ENCODE measurements around the gene ATP6V1B1. TPM values are rescaled to one million over a fixed set of nuclear protein-coding genes. Genes with fewer than 3 reads are reported as not detected.
"Not testable (repeated sequence)": the region's sequence is repeated elsewhere in the genome, so short reads cannot be mapped to it uniquely, and the experiment has no call there.

Gene ATP6V1B1
- total RNA-seq, 2 donors from 2014 or later = 0.11 TPM; not detected in 1

- peaks cover 0 to 20% of the 10 kb centered on the region in 2 donors for H3K36me3 Mint-ChIP-seq
- H3K27ac Mint-ChIP-seq = peak overlapping the region; percentile 1 to 70
- DNase-seq (ENCODE audit: low spot score in 2 of 2) (peak in 1 of 2 donors; percentile 13), ATAC-seq (no peak)
- H3K9me3 Mint-ChIP-seq = no peaks in the 10 kb centered on the region
These were observed 50.3 kb downstream of the ATP6V1B1 start for GRCh38 chr2:70985956-70986355.

GRCh38 chr2:70986499-70987189 lies 50.9 kb downstream of the ATP6V1B1 start:
- Mint-ChIP-seq H3K27ac (peak overlapping the region; percentile 17 to 70), H3K36me3 (peaks cover 0 to 20% of the 10 kb centered on the region in 2 donors), H3K9me3 (no peaks in the 10 kb centered on the region)
- ATAC-seq (no peak), DNase-seq (ENCODE audit: low spot score in 2 of 2) (peak in 1 of 2 donors; percentile 21)

GRCh38 chr2:70987386-70987785 lies 51.7 kb downstream of the ATP6V1B1 start:
- DNase-seq (ENCODE audit: low spot score in 2 of 2) = peak in 1 of 2 donors; percentile 4
- ATAC-seq = no peak
- H3K27ac Mint-ChIP-seq = peak overlapping the region in 1 of 2 donors; percentile 40

GRCh38 chr2:70988151-70988550 lies 52.5 kb downstream of the ATP6V1B1 start:
- no peak for ATAC-seq

More at GRCh38 chr2:70987386-70987785, 51.7 kb downstream of the ATP6V1B1 start:
- H3K9me3 Mint-ChIP-seq = no peaks in the 10 kb centered on the region
- peaks cover 0 to 20% of the 10 kb centered on the region in 2 donors for H3K36me3 Mint-ChIP-seq

GRCh38 chr2:70988726-70989648 lies 53.3 kb downstream of the ATP6V1B1 start:
- peak in 1 of 2 donors; percentile 47 for DNase-seq (ENCODE audit: low spot score in 2 of 2)
- no peak for ATAC-seq
- Mint-ChIP-seq H3K36me3 (peaks cover 4 to 24% of the 10 kb centered on the region in 2 donors), H3K9me3 (no peaks in the 10 kb centered on the region), H3K27ac (no peak overlapping the region)

More at GRCh38 chr2:70988151-70988550, 52.5 kb downstream of the ATP6V1B1 start:
- peak in 1 of 2 donors; percentile 47 for DNase-seq (ENCODE audit: low spot score in 2 of 2)
- Mint-ChIP-seq H3K27ac (no peak overlapping the region), H3K36me3 (peaks cover 0 to 20% of the 10 kb centered on the region in 2 donors), H3K9me3 (no peaks in the 10 kb centered on the region)

- peak in 1 of 2 donors; percentile 42 for DNase-seq (ENCODE audit: low spot score in 2 of 2)
- Mint-ChIP-seq H3K27ac (no peak overlapping the region), H3K9me3 (no peaks in the 10 kb centered on the region), H3K36me3 (peaks cover 6 to 27% of the 10 kb centered on the region in 2 donors)
- ATAC-seq = no peak
These were observed 54.5 kb downstream of the ATP6V1B1 start for GRCh38 chr2:70990216-70990615.

- peaks cover 6 to 20% of the 10 kb centered on the region in 2 donors for H3K36me3 Mint-ChIP-seq
These were observed 55.4 kb downstream of the ATP6V1B1 start for GRCh38 chr2:70991142-70991541.

GRCh38 chr2:70991742-70992141 lies 56.0 kb downstream of the ATP6V1B1 start:
- peak overlapping the region in 1 of 2 donors; percentile 90 for H3K27ac Mint-ChIP-seq
- DNase-seq (ENCODE audit: low spot score in 2 of 2) (peak in 1 of 2 donors; percentile 40), ATAC-seq (no peak)
- H3K9me3 Mint-ChIP-seq = no peaks in the 10 kb centered on the region
- H3K36me3 Mint-ChIP-seq = peaks cover 6 to 14% of the 10 kb centered on the region in 2 donors

More at GRCh38 chr2:70991142-70991541, 55.4 kb downstream of the ATP6V1B1 start:
- ATAC-seq = no peak
- DNase-seq (ENCODE audit: low spot score in 2 of 2) = peak in 1 of 2 donors; percentile 25
- H3K27ac Mint-ChIP-seq = peak overlapping the region in 1 of 2 donors; percentile 90
- H3K9me3 Mint-ChIP-seq = no peaks in the 10 kb centered on the region

- ATAC-seq (no peak), DNase-seq (ENCODE audit: low spot score in 2 of 2) (peak in 1 of 2 donors; percentile 43)
- Mint-ChIP-seq H3K9me3 (no peaks in the 10 kb centered on the region), H3K36me3 (peaks cover 6 to 14% of the 10 kb centered on the region in 2 donors), H3K27ac (peak overlapping the region; percentile 90 to 97)
These were observed 57.5 kb downstream of the ATP6V1B1 start for GRCh38 chr2:70992945-70993853.

GRCh38 chr2:70994009-70994698 lies 58.5 kb downstream of the ATP6V1B1 start:
- peak overlapping the region; percentile 90 to 97 for H3K27ac Mint-ChIP-seq
- peaks cover 6 to 7% of the 10 kb centered on the region in 2 donors for H3K36me3 Mint-ChIP-seq
- H3K9me3 Mint-ChIP-seq = no peaks in the 10 kb centered on the region
- ATAC-seq (peak; percentile 36 to 76), DNase-seq (ENCODE audit: low spot score in 2 of 2) (peak; percentile 49 to 83)

- DNase-seq (ENCODE audit: low spot score in 2 of 2) (peak; percentile 89 to 95), ATAC-seq (peak; percentile 93 to 97)
- H3K36me3 Mint-ChIP-seq = peaks cover 6 to 7% of the 10 kb centered on the region in 2 donors
- peak within 1 kb of the TSS; percentile 90 to 97 for H3K27ac Mint-ChIP-seq
- H3K9me3 Mint-ChIP-seq = no peaks in the 10 kb centered on the region
These were observed 59.2 kb downstream of the ATP6V1B1 start, which contains the start of gene TEX261 for GRCh38 chr2:70994699-70995425. Gene TEX261 (minus strand): TSS chr2:70994873. CDS start chr2:70994757, 116 bp downstream.

GRCh38 chr2:70995426-70995729 lies 59.7 kb downstream of the ATP6V1B1 start:
- Mint-ChIP-seq H3K36me3 (peaks cover 6 to 7% of the 10 kb centered on the region in 2 donors), H3K9me3 (no peaks in the 10 kb centered on the region), H3K27ac (peak overlapping the region in 1 of 2 donors; percentile 90)
- ATAC-seq (peak; percentile 33 to 54), DNase-seq (ENCODE audit: low spot score in 2 of 2) (peak in 1 of 2 donors; percentile 53)

- H3K27ac Mint-ChIP-seq = peak overlapping the region in 1 of 2 donors; percentile 24
- not testable (repeated sequence) for H3K9me3 Mint-ChIP-seq, ATAC-seq, H3K36me3 Mint-ChIP-seq
- peak in 1 of 2 donors; percentile 18 for DNase-seq (ENCODE audit: low spot score in 2 of 2)
These were observed 63.2 kb downstream of the ATP6V1B1 start for GRCh38 chr2:70998885-70999284.

GRCh38 chr2:70999362-70999761 lies 63.7 kb downstream of the ATP6V1B1 start:
- peak in 1 of 2 donors; percentile 52 for DNase-seq (ENCODE audit: low spot score in 2 of 2)
- no peaks in the 10 kb centered on the region for H3K9me3 Mint-ChIP-seq
- no peak for ATAC-seq
- peak overlapping the region in 1 of 2 donors; percentile 24 for H3K27ac Mint-ChIP-seq
- H3K36me3 Mint-ChIP-seq = no peaks in the 10 kb centered on the region

GRCh38 chr2:70999931-71000330 lies 64.2 kb downstream of the ATP6V1B1 start:
- H3K36me3 Mint-ChIP-seq, H3K9me3 Mint-ChIP-seq, H3K27ac Mint-ChIP-seq, ATAC-seq: not testable (repeated sequence)
- DNase-seq (ENCODE audit: low spot score in 2 of 2) = peak in 1 of 2 donors; percentile 18

Data from activated naive CD4-positive, alpha-beta T cell treated with anti-CD3 and anti-CD28 coated beads, Interleukin-2, amount 50 U/mL, for 72 hours (primary cell).